Activated CD8-positive, alpha-beta memory T cell treated with anti-CD3 and anti-CD28 coated beads for 4 hours (primary cell): ENCODE data around the gene GAS7.

Source experiments
- DNase-seq, 2 donors: peaks; one replicate each; pipeline ENCODE4 v3.0.0-alpha.2; 2020; ENCODE audit warnings: low read depth in 2 of 2

Gene GAS7

GRCh38 chr17:9981344-9981915, 217.0 kb downstream of the GAS7 start:
- no peak for DNase-seq

- DNase-seq: no peak
Measured at GRCh38 chr17:9979463-9979995, 218.9 kb downstream of the GAS7 start.

- DNase-seq: no peak
Measured at GRCh38 chr17:9977180-9977575, 221.2 kb downstream of the GAS7 start.

- no peak for DNase-seq
Measured at GRCh38 chr17:9976283-9977179, 221.9 kb downstream of the GAS7 start.

GRCh38 chr17:9974448-9975381, 223.7 kb downstream of the GAS7 start:
- DNase-seq: no peak

- no peak for DNase-seq
Measured at GRCh38 chr17:9973669-9974447, 224.5 kb downstream of the GAS7 start.

- no peak for DNase-seq
Measured at GRCh38 chr17:9971991-9972390, 226.4 kb downstream of the GAS7 start.

- DNase-seq: no peak
Measured at GRCh38 chr17:9969301-9969935, 229.0 kb downstream of the GAS7 start.

- no peak for DNase-seq
Measured at GRCh38 chr17:9968881-9969280, 229.5 kb downstream of the GAS7 start.

GRCh38 chr17:9968008-9968407, 230.4 kb downstream of the GAS7 start:
- no peak for DNase-seq

GRCh38 chr17:9959377-9959981, 238.9 kb downstream of the GAS7 start:
- DNase-seq: no peak

- no peak for DNase-seq
Measured at GRCh38 chr17:9958586-9959281, 239.7 kb downstream of the GAS7 start.

- DNase-seq: no peak
Measured at GRCh38 chr17:9957244-9957643, 241.2 kb downstream of the GAS7 start.

GRCh38 chr17:9956474-9957131, 241.8 kb downstream of the GAS7 start:
- no peak for DNase-seq

GRCh38 chr17:9953492-9953891, 244.9 kb downstream of the GAS7 start:
- no peak for DNase-seq

GRCh38 chr17:9951803-9952202, 246.6 kb downstream of the GAS7 start:
- no peak for DNase-seq

GRCh38 chr17:9948928-9949327, 249.5 kb downstream of the GAS7 start:
- no peak for DNase-seq

- no peak for DNase-seq
Measured at GRCh38 chr17:9944704-9945103, 253.7 kb downstream of the GAS7 start.

- no peak for DNase-seq
Measured at GRCh38 chr17:9943343-9943742, 255.1 kb downstream of the GAS7 start.
